ENCODE data around the gene PPP1R1C. TPM values are rescaled to one million over a fixed set of nuclear protein-coding genes. Genes with fewer than 3 reads are reported as not detected.

The PPP1R1C gene
- total RNA-seq, 1 experiment from 2014 or later = 3.4 TPM

- CTCF ChIA-PET = interaction anchor here (1.0 kb wide), 1 partner anchor 390 kb away, joined by 3 read pairs; no protein-coding TSS in a partner anchor
- H3K27me3 Mint-ChIP-seq (ENCODE audit: low read depth) = no peaks in the 10 kb centered on the region
Observed at GRCh38 chr2:182132605-182133004, 147.0 kb downstream of the PPP1R1C start.

More at GRCh38 chr2:182132605-182133004, 147.0 kb downstream of the PPP1R1C start:
- DNase-seq (ENCODE audit: low spot score) = no peak
- Mint-ChIP-seq H3K4me1 (no peaks in the 10 kb centered on the region), H3K36me3 (no peaks in the 10 kb centered on the region), H3K9me3 (no peaks in the 10 kb centered on the region), H3K4me3 (no peak overlapping the region), H3K27ac (no peak overlapping the region)
- ATAC-seq = no peak
- POLR2A ChIA-PET = no interaction called here
- TF ChIP-seq GABPB1 (CRISPR knock-in tag; IDR thresholded peaks at IDR 0.05) = no peak
- no peak for TF ChIP-seq NR2C2 (CRISPR knock-in tag; IDR thresholded peaks at IDR 0.05)
- TF ChIP-seq USF1 (CRISPR knock-in tag; IDR thresholded peaks at IDR 0.05) = no peak
- TF ChIP-seq SMAD4 (CRISPR knock-in tag; IDR thresholded peaks at IDR 0.05) = no peak
- TF ChIP-seq ZNF532 (CRISPR knock-in tag; IDR thresholded peaks at IDR 0.05; ENCODE audit: borderline replicate concordance) = no peak
- TF ChIP-seq OVOL2 (CRISPR knock-in tag; IDR thresholded peaks at IDR 0.05; ENCODE audit: borderline replicate concordance) = no peak
- TF ChIP-seq NR3C1 (CRISPR knock-in tag; conservative IDR thresholded peaks at IDR 0.05; ENCODE audit: low read depth) = no peak
- no peak for TF ChIP-seq SP1 (CRISPR knock-in tag; conservative IDR thresholded peaks at IDR 0.05)
- no peak for TF ChIP-seq HMGA2 (CRISPR knock-in tag; IDR thresholded peaks at IDR 0.05)
- no peak for TF ChIP-seq TP53 (CRISPR knock-in tag; IDR thresholded peaks at IDR 0.05)
- TF ChIP-seq ZNF425 (CRISPR knock-in tag; conservative IDR thresholded peaks at IDR 0.05) = no peak
- no peak for TF ChIP-seq MXD4 (CRISPR knock-in tag; IDR thresholded peaks at IDR 0.05; ENCODE audit: borderline replicate concordance)
- no peak for TF ChIP-seq TCF7 (CRISPR knock-in tag; IDR thresholded peaks at IDR 0.05; ENCODE audit: low read depth)
- TF ChIP-seq IRF2 (CRISPR knock-in tag; IDR thresholded peaks at IDR 0.05; ENCODE audit: borderline replicate concordance, low read depth) = no peak
- TF ChIP-seq RORB (CRISPR knock-in tag; IDR thresholded peaks at IDR 0.05) = no peak
- TF ChIP-seq HMGXB4 (CRISPR knock-in tag; IDR thresholded peaks at IDR 0.05) = no peak
- no peak for TF ChIP-seq ETV6 (CRISPR knock-in tag; IDR thresholded peaks at IDR 0.05)
- no peak for TF ChIP-seq MAX (CRISPR knock-in tag; IDR thresholded peaks at IDR 0.05)
- TF ChIP-seq E2F4 (CRISPR knock-in tag; IDR thresholded peaks at IDR 0.05; ENCODE audit: borderline replicate concordance, low read depth) = no peak
- TF ChIP-seq ZNF512 (CRISPR knock-in tag; IDR thresholded peaks at IDR 0.05; ENCODE audit: borderline replicate concordance) = no peak
